HK-2 (cell line): ENCODE measurements around the gene ADM.
A peak's percentile ranks its signal among the peaks of the same experiment; 100 is the strongest.

ENCODE experiments used
- DNase-seq: peaks from one replicate; pipeline ENCODE4 v3.0.0-alpha.2; 2018; ENCODE audit not compliant: unreplicated experiment

ADM gene

GRCh38 chr11:10328314-10329098 lies 23.6 kb downstream of the ADM start:
- no peak for DNase-seq

GRCh38 chr11:10329356-10329755 lies 24.5 kb downstream of the ADM start:
- DNase-seq = no peak

GRCh38 chr11:10329935-10330334 lies 25.1 kb downstream of the ADM start:
- no peak for DNase-seq

GRCh38 chr11:10331548-10332289 lies 26.8 kb downstream of the ADM start:
- no peak for DNase-seq

- no peak for DNase-seq
Measured at GRCh38 chr11:10333490-10333889, 28.6 kb downstream of the ADM start.

- no peak for DNase-seq
Measured at GRCh38 chr11:10338287-10338686, 33.4 kb downstream of the ADM start.

- no peak for DNase-seq
Measured at GRCh38 chr11:10348650-10349280, 43.9 kb downstream of the ADM start.

GRCh38 chr11:10349281-10349665 lies 44.4 kb downstream of the ADM start:
- no peak for DNase-seq

DNA sequence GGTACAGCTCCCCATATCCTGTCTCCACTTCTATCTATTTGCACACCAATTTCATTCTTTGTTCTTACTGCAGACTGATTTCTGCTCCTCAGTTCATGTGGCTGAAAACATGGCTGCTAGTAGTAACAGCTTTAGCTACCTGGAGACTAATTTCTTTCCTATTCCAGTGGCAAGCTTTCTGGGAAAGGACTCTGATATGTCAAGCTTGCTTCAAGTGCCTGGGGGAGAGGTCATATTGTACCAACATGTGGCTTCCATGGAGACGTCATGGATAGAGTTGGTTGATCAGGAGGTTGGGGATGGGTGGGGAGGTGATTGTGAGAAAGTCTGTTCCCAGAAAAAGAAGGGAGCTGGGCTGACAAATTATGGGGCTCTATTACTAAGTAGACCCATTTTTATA lies 44.9 kb downstream of the ADM start:
- no peak for DNase-seq

- DNase-seq = peak; percentile 61
Measured at GRCh38 chr11:10350334-10350733, 45.5 kb downstream of the ADM start.

- no peak for DNase-seq
Measured at GRCh38 chr11:10351435-10351764, 46.5 kb downstream of the ADM start.

- DNase-seq = peak; percentile 47
Measured at GRCh38 chr11:10351765-10352641, 47.1 kb downstream of the ADM start.

DNA sequence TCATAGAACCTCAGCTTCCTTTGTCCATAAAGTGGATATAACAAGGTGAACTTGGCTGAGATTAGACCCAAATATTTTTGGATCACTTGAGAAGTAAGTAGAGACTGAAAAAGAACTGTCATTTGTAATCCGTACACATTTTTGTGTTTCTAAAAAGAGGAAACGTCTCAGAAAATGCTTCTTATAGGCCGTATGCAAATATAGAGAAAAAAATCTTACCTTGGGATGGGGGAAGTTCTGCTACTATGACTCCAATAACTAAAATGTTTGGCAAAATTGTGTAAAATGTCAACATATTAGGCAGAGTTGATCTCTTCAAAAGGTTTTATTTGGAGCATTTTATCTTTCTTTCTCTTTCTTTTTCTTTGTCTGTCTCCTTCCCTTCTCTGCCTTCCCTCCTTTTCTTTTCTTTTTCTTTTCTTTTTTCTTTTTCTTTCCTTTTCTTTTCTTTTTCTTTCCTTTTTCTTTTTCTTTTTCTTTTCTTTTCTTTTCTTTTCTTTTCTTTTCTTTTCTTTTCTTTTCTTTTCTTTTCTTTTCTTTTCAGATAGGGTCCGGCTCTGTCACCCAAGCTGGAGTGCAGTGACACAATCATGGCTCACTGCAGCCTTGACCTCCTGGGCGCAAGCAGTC lies 48.2 kb downstream of the ADM start:
- DNase-seq = no peak

- DNase-seq = no peak
Measured at GRCh38 chr11:10354389-10354788, 49.5 kb downstream of the ADM start.

DNA sequence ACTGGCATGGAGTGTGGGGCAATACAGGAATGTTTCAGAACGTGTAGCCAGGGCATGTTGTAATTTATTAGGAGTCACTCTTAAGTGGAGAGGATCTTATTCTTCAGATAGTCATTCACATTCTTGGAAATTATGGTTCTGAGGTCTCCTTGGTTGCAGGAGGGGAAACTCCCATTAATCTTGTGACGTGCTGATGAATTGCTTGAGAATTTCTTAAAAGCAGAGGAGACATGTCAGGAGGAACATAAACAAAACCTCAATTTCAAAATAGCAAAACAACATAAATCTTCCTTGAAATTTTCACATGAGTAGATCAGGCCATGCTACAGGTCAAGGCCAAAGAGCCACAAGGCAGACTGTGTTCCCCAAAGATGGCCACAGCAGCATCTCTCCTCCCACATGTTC lies 50.4 kb downstream of the ADM start:
- no peak for DNase-seq

- no peak for DNase-seq
Measured at GRCh38 chr11:10356161-10356560, 51.3 kb downstream of the ADM start.
